Stomach (tissue), 4 donors: Measurements from ENCODE around the gene AFM.

ENCODE experiments used
- EP300 ChIP-seq: sonication (generic); formaldehyde crosslinking; IDR thresholded peaks from one replicate; pipeline ENCODE4 v1.6.1; 2017; ENCODE audit warnings: antibody characterized with exemption
- POLR2A ChIP-seq, 4 donors: fragments of 450-650 bp; IDR thresholded peaks; one replicate each; pipeline ENCODE4 v1.6.1; 2016; ENCODE audit warnings: antibody characterized with exemption in 4 of 4, control low read depth in 2 of 4, mild to moderate bottlenecking in 1 of 4, moderate library complexity in 1 of 4
- POLR2AphosphoS5 ChIP-seq, 3 donors: sonication (generic); formaldehyde crosslinking; IDR thresholded peaks; one replicate each; pipeline ENCODE4 v1.6.1; 2016; ENCODE audit warnings: antibody characterized with exemption in 3 of 3
- TF ChIP-seq, protein P1 (sequence below), 7 experiments: fragments of 450-650 bp in 4 of 7; fragments of 200-600 bp in 3 of 7; sonication (generic) in 3 of 7; IDR thresholded peaks; one replicate each; pipeline ENCODE4 v1.5.1; 2016 to 2019; ENCODE audit warnings: antibody characterized with exemption in 7 of 7, control low read depth in 2 of 7, mild to moderate bottlenecking in 1 of 7

DNA sequence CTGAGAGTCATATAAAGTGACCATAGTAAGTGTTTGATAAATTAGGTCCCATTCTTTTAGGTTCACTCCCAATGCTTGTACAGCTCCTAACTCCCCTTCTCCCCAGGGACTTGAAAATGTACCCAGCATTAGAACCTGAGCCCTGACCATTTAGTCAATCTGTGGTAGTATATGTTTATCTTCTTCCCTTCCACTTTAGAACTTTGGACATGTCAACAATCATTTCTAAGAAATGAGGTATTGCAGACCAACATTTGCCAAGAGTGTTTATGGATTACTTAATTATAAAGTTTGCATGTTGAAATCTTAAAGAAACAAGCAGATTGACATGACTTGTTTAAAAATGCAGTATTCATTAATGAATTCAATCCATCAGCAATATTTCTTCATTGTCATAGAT is 26.0 kb downstream of the AFM start:
- TF ChIP-seq POLR2A (IDR thresholded peaks at IDR 0.05) (no peak), EP300 (no peak), POLR2AphosphoS5 (IDR thresholded peaks at IDR 0.05) (no peak)
- TF ChIP-seq, protein P1, sequence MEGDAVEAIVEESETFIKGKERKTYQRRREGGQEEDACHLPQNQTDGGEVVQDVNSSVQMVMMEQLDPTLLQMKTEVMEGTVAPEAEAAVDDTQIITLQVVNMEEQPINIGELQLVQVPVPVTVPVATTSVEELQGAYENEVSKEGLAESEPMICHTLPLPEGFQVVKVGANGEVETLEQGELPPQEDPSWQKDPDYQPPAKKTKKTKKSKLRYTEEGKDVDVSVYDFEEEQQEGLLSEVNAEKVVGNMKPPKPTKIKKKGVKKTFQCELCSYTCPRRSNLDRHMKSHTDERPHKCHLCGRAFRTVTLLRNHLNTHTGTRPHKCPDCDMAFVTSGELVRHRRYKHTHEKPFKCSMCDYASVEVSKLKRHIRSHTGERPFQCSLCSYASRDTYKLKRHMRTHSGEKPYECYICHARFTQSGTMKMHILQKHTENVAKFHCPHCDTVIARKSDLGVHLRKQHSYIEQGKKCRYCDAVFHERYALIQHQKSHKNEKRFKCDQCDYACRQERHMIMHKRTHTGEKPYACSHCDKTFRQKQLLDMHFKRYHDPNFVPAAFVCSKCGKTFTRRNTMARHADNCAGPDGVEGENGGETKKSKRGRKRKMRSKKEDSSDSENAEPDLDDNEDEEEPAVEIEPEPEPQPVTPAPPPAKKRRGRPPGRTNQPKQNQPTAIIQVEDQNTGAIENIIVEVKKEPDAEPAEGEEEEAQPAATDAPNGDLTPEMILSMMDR (IDR thresholded peaks at IDR 0.05), result no peak
